ENCODE measurements around the gene SLC8A1.
A peak's percentile ranks its signal among the peaks of the same experiment; 100 is the strongest.

SLC8A1 gene

GRCh38 chr2:40128796-40129195 is 323.1 kb downstream of the SLC8A1 start:
- DNase-seq: no peak
- peaks cover 0 to 52% (median 29%) of the 10 kb centered on the region in 4 donors for H3K4me1 ChIP-seq
- no peaks in the 10 kb centered on the region for H3K36me3 ChIP-seq
- intact Hi-C loops (cut with DNase I; ENCODE audit: low total_unique reads): no loop called here
- H3K9me3 ChIP-seq: no peaks in the 10 kb centered on the region
- H3K4me3 ChIP-seq: no peak overlapping the region
- no peaks in the 10 kb centered on the region for H3K27me3 ChIP-seq
- no peak for TF ChIP-seq CTCF (IDR thresholded peaks at IDR 0.05)
- no peak overlapping the region for H3K27ac ChIP-seq

DNA sequence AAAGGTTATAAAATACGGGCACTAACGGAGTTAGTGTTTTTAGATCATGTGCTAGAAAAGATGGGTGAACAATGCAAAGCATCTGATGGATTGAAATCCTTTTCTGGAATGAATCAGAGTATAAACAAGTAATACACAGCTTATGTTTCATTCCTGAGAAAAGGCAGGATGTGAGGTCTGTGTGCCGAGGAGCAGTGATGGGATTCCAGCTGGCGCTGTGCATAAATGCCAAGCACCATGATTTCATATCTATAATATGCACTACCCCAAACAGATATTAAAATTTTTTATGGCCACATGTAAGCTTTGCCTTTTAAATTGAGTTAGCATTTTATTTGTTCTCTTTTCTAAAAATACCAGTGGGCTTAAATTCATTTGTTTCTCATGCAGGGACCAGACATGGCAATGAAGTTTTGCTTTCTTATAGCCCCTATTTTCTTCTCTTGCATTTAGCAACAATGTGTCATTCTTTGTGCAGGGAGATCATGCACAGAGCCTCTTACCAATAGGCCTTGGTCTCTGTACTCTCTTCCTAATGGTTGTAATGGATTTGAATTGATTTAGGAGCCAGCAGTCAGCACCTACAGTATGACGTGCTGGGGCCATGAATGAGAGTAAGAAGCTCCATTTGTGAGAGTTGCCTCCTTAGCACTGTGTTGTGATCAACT is 323.9 kb downstream of the SLC8A1 start:
- Histone ChIP-seq H3K4me1 (peaks cover 0 to 57% (median 30%) of the 10 kb centered on the region in 4 donors), H3K27ac (peak overlapping the region; percentile 7 to 13)
- DNase-seq: no peak

DNA sequence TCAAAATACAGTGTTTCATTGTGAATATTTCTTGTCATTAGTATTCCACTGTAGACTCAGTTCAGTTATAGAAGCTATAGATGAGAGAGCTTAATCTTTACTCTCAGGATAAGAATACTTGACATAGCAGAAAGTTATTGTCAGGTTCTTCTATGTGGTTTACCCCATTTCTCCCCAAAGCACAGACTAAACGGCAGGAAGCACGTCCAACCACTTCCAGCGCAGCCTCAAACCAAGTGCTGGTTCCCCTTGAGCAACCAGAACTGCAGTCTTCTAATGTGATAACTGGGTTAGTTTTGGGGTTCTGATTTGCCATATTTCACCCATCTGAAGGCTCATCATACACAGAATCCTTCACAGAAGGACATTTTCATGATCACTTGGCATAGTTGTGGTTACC is 324.7 kb downstream of the SLC8A1 start:
- H3K27ac ChIP-seq: peak overlapping the region; percentile 7 to 13
- no peak for TF ChIP-seq CTCF (IDR thresholded peaks at IDR 0.05)
- DNase-seq: no peak
- intact Hi-C loops (cut with DNase I; ENCODE audit: low total_unique reads): no loop called here
- H3K4me3 ChIP-seq: no peak overlapping the region
- no peaks in the 10 kb centered on the region for H3K36me3 ChIP-seq
- no peaks in the 10 kb centered on the region for H3K9me3 ChIP-seq
- peaks cover 0 to 62% (median 30%) of the 10 kb centered on the region in 4 donors for H3K4me1 ChIP-seq
- H3K27me3 ChIP-seq: no peaks in the 10 kb centered on the region

More for the DNA sequence above, 323.9 kb downstream of the SLC8A1 start:
- Histone ChIP-seq H3K36me3 (no peaks in the 10 kb centered on the region), H3K4me3 (no peak overlapping the region), H3K9me3 (no peaks in the 10 kb centered on the region), H3K27me3 (no peaks in the 10 kb centered on the region)
- no peak for TF ChIP-seq CTCF (IDR thresholded peaks at IDR 0.05)
- intact Hi-C loops (cut with DNase I; ENCODE audit: low total_unique reads): no loop called here

GRCh38 chr2:40126006-40126405 is 325.9 kb downstream of the SLC8A1 start:
- Histone ChIP-seq H3K36me3 (no peaks in the 10 kb centered on the region), H3K27ac (peak overlapping the region in 1 of 2 donors; percentile 3), H3K4me3 (no peak overlapping the region), H3K9me3 (no peaks in the 10 kb centered on the region), H3K27me3 (no peaks in the 10 kb centered on the region), H3K4me1 (peaks cover 0 to 62% (median 29%) of the 10 kb centered on the region in 4 donors)
- intact Hi-C loops (cut with DNase I; ENCODE audit: low total_unique reads): no loop called here
- DNase-seq: no peak
- TF ChIP-seq CTCF (IDR thresholded peaks at IDR 0.05): no peak

DNA sequence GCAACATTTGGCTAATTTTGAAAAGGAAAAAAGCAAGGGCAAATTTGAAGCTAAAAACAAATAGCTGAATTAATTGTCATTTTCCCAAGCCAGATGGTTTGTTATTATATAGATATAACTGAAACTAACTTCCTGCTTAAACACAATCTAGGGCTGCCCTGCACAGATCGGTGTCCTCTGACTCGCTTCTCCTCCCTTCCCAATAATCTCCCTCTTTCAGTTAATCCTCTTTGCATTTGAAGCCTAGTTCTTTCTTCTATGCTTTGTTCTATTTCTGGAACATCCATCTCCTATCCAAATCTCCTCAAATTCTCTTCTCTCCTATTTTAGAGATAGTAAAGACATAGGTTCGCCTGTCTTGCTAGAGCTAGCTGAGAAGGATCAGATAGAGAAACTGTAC is 328.1 kb downstream of the SLC8A1 start:
- Histone ChIP-seq H3K36me3 (no peaks in the 10 kb centered on the region), H3K4me1 (peaks cover 0 to 39% (median 13%) of the 10 kb centered on the region in 4 donors), H3K27me3 (no peaks in the 10 kb centered on the region), H3K27ac (peak overlapping the region; percentile 39 to 50), H3K4me3 (peak overlapping the region; percentile 17 to 24), H3K9me3 (no peaks in the 10 kb centered on the region)
- intact Hi-C loops (cut with DNase I; ENCODE audit: low total_unique reads): no loop called here
- TF ChIP-seq CTCF (IDR thresholded peaks at IDR 0.05): no peak
- no peak for DNase-seq
